HepG2 (cell line): ENCODE data around the gene ERF. TPM values are rescaled to one million over a fixed set of nuclear protein-coding genes. Genes with fewer than 3 reads are reported as not detected.
A peak's percentile ranks its signal among the peaks of the same experiment; 100 is the strongest.

Source experiments
- EEA1 ChIP-seq: sonication (generic); formaldehyde crosslinking; IDR thresholded peaks from 2 replicates; pipeline ENCODE4 v1.5.1; 2020; ENCODE audit warnings: mild to moderate bottlenecking, missing genetic modification reagents, borderline replicate concordance
- ELF3 ChIP-seq: IDR thresholded peaks from 2 replicates; pipeline ENCODE4 v1.6.1; 2016; ENCODE audit warnings: missing genetic modification reagents, missing compliant biosample characterization
- ELF4 ChIP-seq: sonication (generic); formaldehyde crosslinking; IDR thresholded peaks from 2 replicates; pipeline ENCODE4 v1.5.0; 2020; ENCODE audit warnings: missing genetic modification reagents, mild to moderate bottlenecking, moderate library complexity, borderline replicate concordance
- FOXA1 ChIP-seq, 2 experiments: fragments of 450-650 bp in 1 of 2; sonication (generic) in 1 of 2; formaldehyde crosslinking in 1 of 2; IDR thresholded peaks; 2 replicates each; pipeline versions ENCODE4 v1.4.0 to v1.6.1; 2016 to 2020; ENCODE audit warnings: missing genetic modification reagents in 1 of 2
- FOXM1 ChIP-seq: sonication (generic); formaldehyde crosslinking; IDR thresholded peaks from 2 replicates; pipeline ENCODE4 v1.5.0; 2020; ENCODE audit warnings: missing genetic modification reagents
- GLI4 ChIP-seq: sonication (generic); formaldehyde crosslinking; IDR thresholded peaks from 2 replicates; pipeline ENCODE4 v1.5.1; 2020; ENCODE audit warnings: missing genetic modification reagents, mild to moderate bottlenecking, moderate library complexity, borderline replicate concordance
- MAF1 ChIP-seq: sonication (generic); formaldehyde crosslinking; IDR thresholded peaks from 2 replicates; pipeline ENCODE4 v1.5.0; 2020; ENCODE audit warnings: missing genetic modification reagents, borderline replicate concordance
- POLR2A ChIP-seq, 2 experiments: IDR thresholded peaks; 2 replicates each; pipeline ENCODE4 v1.6.1; 2011; ENCODE audit warnings: low read depth in 2 of 2, low read length in 2 of 2, mild to moderate bottlenecking in 1 of 2, moderate library complexity in 1 of 2; ENCODE audit not compliant: insufficient read depth in 1 of 2
- SETDB1 ChIP-seq: sonication (generic); formaldehyde crosslinking; IDR thresholded peaks from 2 replicates; pipeline ENCODE4 v1.5.1; 2020; ENCODE audit warnings: missing genetic modification reagents, mild to moderate bottlenecking, borderline replicate concordance
- SP5 ChIP-seq: IDR thresholded peaks from 2 replicates; pipeline ENCODE4 v1.6.1; 2016; ENCODE audit warnings: low read depth, borderline replicate concordance
- TBL1XR1 ChIP-seq: fragments of 150-350 bp; IDR thresholded peaks from 2 replicates; pipeline ENCODE4 v1.6.1; 2014; ENCODE audit warnings: borderline replicate concordance, low read length; ENCODE audit not compliant: partially characterized antibody
- TOPORS ChIP-seq: sonication (generic); formaldehyde crosslinking; IDR thresholded peaks from 2 replicates; pipeline ENCODE4 v1.8.0; 2023; ENCODE audit warnings: mild to moderate bottlenecking, missing genetic modification reagents
- ZFP1 ChIP-seq: IDR thresholded peaks from 2 replicates; pipeline ENCODE4 v1.6.1; 2016
- ZFP36L1 ChIP-seq: sonication (generic); formaldehyde crosslinking; IDR thresholded peaks from 2 replicates; pipeline ENCODE4 v1.8.0; 2022; ENCODE audit warnings: mild to moderate bottlenecking, missing genetic modification reagents, moderate library complexity
- ZNF207 ChIP-seq: fragments of 450-650 bp; IDR thresholded peaks from 2 replicates; pipeline ENCODE4 v1.6.1; 2016; ENCODE audit warnings: antibody characterized with exemption, borderline replicate concordance
- ZNF282 ChIP-seq: fragments of 450-650 bp; IDR thresholded peaks from 2 replicates; pipeline ENCODE4 v1.6.1; 2018; ENCODE audit not compliant: partially characterized antibody
- ZNF556 ChIP-seq: sonication (generic); formaldehyde crosslinking; IDR thresholded peaks from 2 replicates; pipeline ENCODE4 v1.4.0; 2020; ENCODE audit warnings: mild to moderate bottlenecking, missing genetic modification reagents, borderline replicate concordance
- ZNF704 ChIP-seq: sonication (generic); formaldehyde crosslinking; IDR thresholded peaks from 2 replicates; pipeline ENCODE4 v1.8.1; 2023; ENCODE audit warnings: mild to moderate bottlenecking, inconsistent platforms, moderate library complexity, missing genetic modification reagents, borderline replicate concordance
- polyA plus RNA-seq, 8 experiments: library from polyadenylated mRNA; depleted of rRNA in 3 of 8; stranded (reverse) in 7 of 8; unstranded in 1 of 8; fragments of >200 nt; fragmentation: Illumina TruSeq in 4 of 8; extraction: Trizol in 4 of 8; gene quantifications; 2 replicates each; pipeline versions ENCODE4 v1.2.1 to v1.2.3, GENCODE V29; 2011 to 2016; ENCODE audit warnings: low read depth in 4 of 8, missing spikeins in 1 of 8, mixed read lengths in 1 of 8; ENCODE audit not compliant: insufficient read depth in 1 of 8
- total RNA-seq, 5 experiments: library from RNA; depleted of rRNA; stranded (reverse); fragments of >200 nt; fragmentation: Illumina TruSeq; extraction: Trizol; gene quantifications; 2 replicates each; pipeline ENCODE4 v1.2.3, GENCODE V29; 2016; ENCODE audit warnings: low read depth in 1 of 5
- TF ChIP-seq, protein P1 (sequence below): sonication (generic); formaldehyde crosslinking; IDR thresholded peaks from 2 replicates; pipeline ENCODE4 v1.4.0; 2020; ENCODE audit warnings: missing genetic modification reagents, borderline replicate concordance
- TF ChIP-seq, protein P2 (sequence below), 2 experiments: fragments of 450-650 bp in 1 of 2; sonication (generic) in 1 of 2; formaldehyde crosslinking; IDR thresholded peaks; 2 replicates each; pipeline versions ENCODE4 v1.5.0 to v1.8.0; 2020 to 2022; ENCODE audit warnings: mild to moderate bottlenecking in 1 of 2, missing genetic modification reagents in 1 of 2
- TF ChIP-seq, protein P3 (sequence below): fragments of 450-650 bp; IDR thresholded peaks from 2 replicates; pipeline ENCODE4 v1.6.1; 2016

ERF gene
- total and polyA plus RNA-seq, 2 of the 13 experiments (the other 11 are each of a cell fraction or from before 2014, with no cell fraction given): 67.1 to 69.9 TPM

GRCh38 chr19:42217520-42218437 is 37.1 kb downstream of the ERF start, which contains the start of gene DEDD2 (continued):
- TF ChIP-seq, protein P1, sequence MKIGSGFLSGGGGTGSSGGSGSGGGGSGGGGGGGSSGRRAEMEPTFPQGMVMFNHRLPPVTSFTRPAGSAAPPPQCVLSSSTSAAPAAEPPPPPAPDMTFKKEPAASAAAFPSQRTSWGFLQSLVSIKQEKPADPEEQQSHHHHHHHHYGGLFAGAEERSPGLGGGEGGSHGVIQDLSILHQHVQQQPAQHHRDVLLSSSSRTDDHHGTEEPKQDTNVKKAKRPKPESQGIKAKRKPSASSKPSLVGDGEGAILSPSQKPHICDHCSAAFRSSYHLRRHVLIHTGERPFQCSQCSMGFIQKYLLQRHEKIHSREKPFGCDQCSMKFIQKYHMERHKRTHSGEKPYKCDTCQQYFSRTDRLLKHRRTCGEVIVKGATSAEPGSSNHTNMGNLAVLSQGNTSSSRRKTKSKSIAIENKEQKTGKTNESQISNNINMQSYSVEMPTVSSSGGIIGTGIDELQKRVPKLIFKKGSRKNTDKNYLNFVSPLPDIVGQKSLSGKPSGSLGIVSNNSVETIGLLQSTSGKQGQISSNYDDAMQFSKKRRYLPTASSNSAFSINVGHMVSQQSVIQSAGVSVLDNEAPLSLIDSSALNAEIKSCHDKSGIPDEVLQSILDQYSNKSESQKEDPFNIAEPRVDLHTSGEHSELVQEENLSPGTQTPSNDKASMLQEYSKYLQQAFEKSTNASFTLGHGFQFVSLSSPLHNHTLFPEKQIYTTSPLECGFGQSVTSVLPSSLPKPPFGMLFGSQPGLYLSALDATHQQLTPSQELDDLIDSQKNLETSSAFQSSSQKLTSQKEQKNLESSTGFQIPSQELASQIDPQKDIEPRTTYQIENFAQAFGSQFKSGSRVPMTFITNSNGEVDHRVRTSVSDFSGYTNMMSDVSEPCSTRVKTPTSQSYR (CRISPR knock-in tag): peak; percentile 48; the same call in 1 of the 2 replicates
- 0 out of 2 replicates have a peak, but pooled peaks have one; percentile 48 for TF ChIP-seq ZFP36L1
- no peak for TF ChIP-seq TOPORS (CRISPR knock-in tag)
- TF ChIP-seq GLI4: peak; percentile 89; the same call in 1 of the 2 replicates
- no peak for TF ChIP-seq EEA1 (CRISPR knock-in tag)
- no peak; the same call in 1 of the 2 replicates for TF ChIP-seq ZFP1 (CRISPR knock-in tag)
- no peak for TF ChIP-seq ZNF207
- TF ChIP-seq FOXA1 (IDR thresholded peaks at IDR 0.05): no peak
- TF ChIP-seq FOXA1 (CRISPR knock-in tag; IDR thresholded peaks at IDR 0.05): no peak
- no peak for TF ChIP-seq ELF4 (CRISPR knock-in tag)
- no peak; the same call in 1 of the 2 replicates for TF ChIP-seq SP5 (CRISPR knock-in tag)
- TF ChIP-seq MAF1 (CRISPR knock-in tag): 0 out of 2 replicates have a peak, but pooled peaks have one; percentile 67
- TF ChIP-seq SETDB1 (CRISPR knock-in tag): no peak
- TF ChIP-seq, protein P2, sequence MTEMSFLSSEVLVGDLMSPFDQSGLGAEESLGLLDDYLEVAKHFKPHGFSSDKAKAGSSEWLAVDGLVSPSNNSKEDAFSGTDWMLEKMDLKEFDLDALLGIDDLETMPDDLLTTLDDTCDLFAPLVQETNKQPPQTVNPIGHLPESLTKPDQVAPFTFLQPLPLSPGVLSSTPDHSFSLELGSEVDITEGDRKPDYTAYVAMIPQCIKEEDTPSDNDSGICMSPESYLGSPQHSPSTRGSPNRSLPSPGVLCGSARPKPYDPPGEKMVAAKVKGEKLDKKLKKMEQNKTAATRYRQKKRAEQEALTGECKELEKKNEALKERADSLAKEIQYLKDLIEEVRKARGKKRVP (CRISPR knock-in tag; IDR thresholded peaks at IDR 0.05): 0 out of 4 replicates have a peak, but pooled peaks of 1 of the 2 experiments have one; percentile 26
- TF ChIP-seq, protein P3, sequence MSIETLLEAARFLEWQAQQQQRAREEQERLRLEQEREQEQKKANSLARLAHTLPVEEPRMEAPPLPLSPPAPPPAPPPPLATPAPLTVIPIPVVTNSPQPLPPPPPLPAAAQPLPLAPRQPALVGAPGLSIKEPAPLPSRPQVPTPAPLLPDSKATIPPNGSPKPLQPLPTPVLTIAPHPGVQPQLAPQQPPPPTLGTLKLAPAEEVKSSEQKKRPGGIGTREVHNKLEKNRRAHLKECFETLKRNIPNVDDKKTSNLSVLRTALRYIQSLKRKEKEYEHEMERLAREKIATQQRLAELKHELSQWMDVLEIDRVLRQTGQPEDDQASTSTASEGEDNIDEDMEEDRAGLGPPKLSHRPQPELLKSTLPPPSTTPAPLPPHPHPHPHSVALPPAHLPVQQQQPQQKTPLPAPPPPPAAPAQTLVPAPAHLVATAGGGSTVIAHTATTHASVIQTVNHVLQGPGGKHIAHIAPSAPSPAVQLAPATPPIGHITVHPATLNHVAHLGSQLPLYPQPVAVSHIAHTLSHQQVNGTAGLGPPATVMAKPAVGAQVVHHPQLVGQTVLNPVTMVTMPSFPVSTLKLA: peak; percentile 63
- TF ChIP-seq ZNF556 (CRISPR knock-in tag): no peak
- no peak for TF ChIP-seq TBL1XR1
- 0 out of 2 replicates have a peak, but pooled peaks have one; percentile 22 for TF ChIP-seq ZNF704 (CRISPR knock-in tag)
- no peak for TF ChIP-seq ZNF282
- peak; percentile 62 for TF ChIP-seq ELF3 (CRISPR knock-in tag)
- TF ChIP-seq POLR2A (IDR thresholded peaks at IDR 0.05; ENCODE audit: insufficient read depth in 1 of 2, low read depth in 2 of 2, low read length in 2 of 2): peak; percentile 75 to 84
- TF ChIP-seq FOXM1: no peak
